HCT116 (cell line): Measurements from ENCODE around the gene SLC35G3.
"Not testable (repeated sequence)": the region's sequence is repeated elsewhere in the genome, so short reads cannot be mapped to it uniquely, and the experiment has no call there.

ENCODE experiments used
- ATF3 ChIP-seq: IDR thresholded peaks from 2 replicates; pipeline ENCODE4 v1.6.1; 2012
- CTCF ChIP-seq, 3 experiments: fragments of 200-600 bp in 1 of 3; sonication (generic) in 1 of 3; IDR thresholded peaks in 2 of 3; conservative IDR thresholded peaks in 1 of 3; 2 replicates each; pipeline ENCODE4 v1.5.1; 2012 to 2017; ENCODE audit warnings: low read depth in 2 of 3, low read length in 2 of 3, antibody characterized with exemption in 1 of 3, borderline replicate concordance in 1 of 3, control low read depth in 1 of 3, mild to moderate bottlenecking in 1 of 3, mixed read lengths in 1 of 3, mixed run types in 1 of 3, moderate library complexity in 1 of 3; ENCODE audit not compliant: insufficient read depth in 1 of 3
- EGR1 ChIP-seq: IDR thresholded peaks from 2 replicates; pipeline ENCODE4 v1.6.1; 2012; ENCODE audit warnings: low read depth
- EZH2 ChIP-seq: fragments of 200-600 bp; sonication (generic); IDR thresholded peaks from 2 replicates; pipeline ENCODE4 v1.6.1; 2017; ENCODE audit warnings: antibody characterized with exemption, mixed run types
- EZH2phosphoT487 ChIP-seq: fragments of 200-600 bp; IDR thresholded peaks from 2 replicates; pipeline ENCODE4 v1.6.1; 2018; ENCODE audit warnings: antibody characterized with exemption, borderline replicate concordance
- MAX ChIP-seq: IDR thresholded peaks from 2 replicates; pipeline ENCODE4 v1.6.1; 2012
- POLR2A ChIP-seq: IDR thresholded peaks from 2 replicates; pipeline ENCODE4 v1.7.0; 2011; ENCODE audit warnings: borderline replicate concordance; ENCODE audit not compliant: insufficient read depth, insufficient read length; ENCODE audit errors: extremely low read depth
- POLR2AphosphoS5 ChIP-seq: IDR thresholded peaks from 2 replicates; pipeline ENCODE4 v1.6.1; 2011; ENCODE audit warnings: mild to moderate bottlenecking, low read depth, low read length, moderate library complexity
- RAD21 ChIP-seq: IDR thresholded peaks from 2 replicates; pipeline ENCODE4 v1.6.1; 2012; ENCODE audit warnings: low read depth, mild to moderate bottlenecking
- SP1 ChIP-seq: IDR thresholded peaks from 2 replicates; pipeline ENCODE4 v1.6.1; 2012; ENCODE audit warnings: low read depth
- TCF7L2 ChIP-seq: IDR thresholded peaks from 2 replicates; pipeline ENCODE4 v1.7.0; 2011; ENCODE audit warnings: borderline replicate concordance, inconsistent platforms; ENCODE audit not compliant: insufficient read depth, insufficient read length; ENCODE audit errors: extremely low read depth
- ZNF274 ChIP-seq: fragments of 200-500 bp; sonication (Bioruptor generic); IDR thresholded peaks from 2 replicates; pipeline ENCODE4 v1.6.1; 2014; ENCODE audit warnings: mild to moderate bottlenecking, low read depth, low read length, inconsistent platforms

- TF ChIP-seq ZNF274; POLR2AphosphoS5; POLR2A; RAD21; CTCF (IDR thresholded peaks at IDR 0.05 in 2 of 3, conservative IDR thresholded peaks at IDR 0.05 in 1 of 3; ENCODE audit: borderline replicate concordance in 1 of 3, insufficient read depth in 1 of 3, low read depth in 2 of 3, low read length in 2 of 3); EZH2; EZH2phosphoT487; ATF3; SP1; MAX; EGR1; TCF7L2: not testable (repeated sequence)
These were observed at the start of gene SLC35G3 for GRCh38 chr17:35194001-35194400.
